ENCODE measurements around the gene TLE7.

TLE7 gene

DNA sequence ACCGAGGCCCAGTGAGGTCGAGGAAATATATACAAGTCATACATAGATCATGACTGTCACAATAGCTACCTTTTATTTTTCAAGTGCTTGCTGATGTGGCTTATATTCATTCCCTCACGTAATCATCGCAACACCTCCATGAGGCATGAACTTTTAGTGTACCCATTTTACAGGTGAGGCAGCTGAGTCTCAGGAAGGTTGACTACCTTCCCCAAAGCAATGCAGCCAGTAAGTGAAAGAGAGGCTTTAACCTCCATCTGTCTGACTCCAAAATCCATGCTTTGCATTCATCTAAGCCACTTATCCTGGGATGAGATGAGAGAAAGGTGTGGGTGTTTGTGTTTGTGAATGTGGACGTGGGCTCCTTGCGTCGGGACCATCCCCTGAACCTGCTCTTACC is 52.5 kb downstream of the TLE7 start:
- TF ChIP-seq, protein P1, sequence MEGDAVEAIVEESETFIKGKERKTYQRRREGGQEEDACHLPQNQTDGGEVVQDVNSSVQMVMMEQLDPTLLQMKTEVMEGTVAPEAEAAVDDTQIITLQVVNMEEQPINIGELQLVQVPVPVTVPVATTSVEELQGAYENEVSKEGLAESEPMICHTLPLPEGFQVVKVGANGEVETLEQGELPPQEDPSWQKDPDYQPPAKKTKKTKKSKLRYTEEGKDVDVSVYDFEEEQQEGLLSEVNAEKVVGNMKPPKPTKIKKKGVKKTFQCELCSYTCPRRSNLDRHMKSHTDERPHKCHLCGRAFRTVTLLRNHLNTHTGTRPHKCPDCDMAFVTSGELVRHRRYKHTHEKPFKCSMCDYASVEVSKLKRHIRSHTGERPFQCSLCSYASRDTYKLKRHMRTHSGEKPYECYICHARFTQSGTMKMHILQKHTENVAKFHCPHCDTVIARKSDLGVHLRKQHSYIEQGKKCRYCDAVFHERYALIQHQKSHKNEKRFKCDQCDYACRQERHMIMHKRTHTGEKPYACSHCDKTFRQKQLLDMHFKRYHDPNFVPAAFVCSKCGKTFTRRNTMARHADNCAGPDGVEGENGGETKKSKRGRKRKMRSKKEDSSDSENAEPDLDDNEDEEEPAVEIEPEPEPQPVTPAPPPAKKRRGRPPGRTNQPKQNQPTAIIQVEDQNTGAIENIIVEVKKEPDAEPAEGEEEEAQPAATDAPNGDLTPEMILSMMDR (conservative IDR thresholded peaks at IDR 0.05; ENCODE audit: control insufficient read depth, insufficient read depth, low read depth, low read length), result no peak
- DNase-seq (ENCODE audit: low read depth), result no peak
- no peak overlapping the region for H3K4me3 ChIP-seq (ENCODE audit: control insufficient read depth, low read depth, low read length)

- no peak for DNase-seq (ENCODE audit: low read depth)
- no peak overlapping the region for H3K4me3 ChIP-seq (ENCODE audit: control insufficient read depth, low read depth, low read length)
- TF ChIP-seq, protein P1 (conservative IDR thresholded peaks at IDR 0.05; ENCODE audit: control insufficient read depth, insufficient read depth, low read depth, low read length), result no peak
Measured at GRCh38 chr16:71387045-71387871, 54.6 kb downstream of the TLE7 start.

DNA sequence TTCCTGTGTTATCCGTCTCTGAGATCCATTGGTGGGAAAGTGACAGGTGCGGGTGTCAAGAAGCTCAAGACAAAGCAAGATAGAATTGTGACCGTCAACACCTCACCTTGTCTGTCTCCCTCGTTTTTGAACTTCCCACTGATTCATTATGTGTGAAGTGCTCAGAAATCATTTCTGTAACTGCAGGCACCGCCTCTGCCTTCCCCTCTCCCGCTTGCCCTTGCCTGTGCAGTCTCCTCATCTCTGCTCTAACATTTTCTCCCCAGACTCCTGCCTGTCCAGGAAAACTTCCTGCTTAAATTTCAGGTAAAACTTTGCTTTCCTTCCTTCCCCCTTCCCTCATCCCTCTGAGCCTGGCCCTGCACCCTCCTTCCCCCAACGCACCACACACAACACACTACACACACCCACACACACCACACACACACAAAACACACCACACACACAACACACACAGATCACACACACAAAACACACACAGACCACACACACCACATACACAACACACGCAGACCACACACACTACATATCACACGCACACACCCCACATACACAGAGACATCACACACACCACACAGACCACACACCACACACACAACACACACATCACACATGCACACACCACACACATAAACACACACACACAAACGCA is 57.7 kb downstream of the TLE7 start:
- H3K4me3 ChIP-seq (ENCODE audit: control insufficient read depth, low read depth, low read length), result no peak overlapping the region
- TF ChIP-seq, protein P1 (conservative IDR thresholded peaks at IDR 0.05; ENCODE audit: control insufficient read depth, insufficient read depth, low read depth, low read length), result no peak
- no peak for DNase-seq (ENCODE audit: low read depth)

DNA sequence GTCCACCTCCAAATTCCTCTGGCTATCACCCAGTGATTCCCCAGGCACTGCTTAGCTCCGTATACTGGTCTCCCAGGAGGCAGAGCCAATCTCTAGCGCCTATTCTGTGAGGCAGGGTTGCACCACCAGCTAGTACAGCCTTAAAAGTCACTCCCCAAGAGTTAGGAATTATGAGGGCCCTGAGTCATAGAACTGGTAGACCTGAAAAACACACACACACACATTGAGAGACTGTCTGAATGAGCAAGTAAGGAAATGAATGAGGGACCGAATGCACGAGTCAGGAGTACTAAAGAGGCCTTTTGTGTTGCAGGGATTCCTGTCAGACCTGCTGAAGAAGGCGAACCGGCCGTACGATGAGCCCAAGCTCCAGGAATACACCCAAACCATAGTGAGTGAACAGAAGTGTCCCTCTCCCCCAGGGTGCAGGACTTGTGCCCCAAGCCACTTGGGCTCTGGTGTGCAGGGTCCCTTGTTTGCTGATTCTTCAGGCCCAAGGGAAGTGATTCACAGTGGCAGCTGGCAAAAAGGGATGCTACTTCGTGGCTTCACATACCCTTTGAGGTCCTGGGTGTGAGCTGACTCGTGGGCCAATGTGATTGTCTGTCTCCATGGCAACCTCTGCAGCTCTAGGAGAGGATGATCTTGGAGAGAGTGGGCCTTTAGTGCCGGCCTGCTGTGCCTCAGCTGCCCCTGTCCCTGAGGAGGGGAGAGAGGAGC is 58.6 kb downstream of the TLE7 start:
- peak; percentile 12 for DNase-seq (ENCODE audit: low read depth)
- TF ChIP-seq, protein P1 (conservative IDR thresholded peaks at IDR 0.05; ENCODE audit: control insufficient read depth, insufficient read depth, low read depth, low read length), result no peak
- H3K4me3 ChIP-seq (ENCODE audit: control insufficient read depth, low read depth, low read length), result no peak overlapping the region

DNA sequence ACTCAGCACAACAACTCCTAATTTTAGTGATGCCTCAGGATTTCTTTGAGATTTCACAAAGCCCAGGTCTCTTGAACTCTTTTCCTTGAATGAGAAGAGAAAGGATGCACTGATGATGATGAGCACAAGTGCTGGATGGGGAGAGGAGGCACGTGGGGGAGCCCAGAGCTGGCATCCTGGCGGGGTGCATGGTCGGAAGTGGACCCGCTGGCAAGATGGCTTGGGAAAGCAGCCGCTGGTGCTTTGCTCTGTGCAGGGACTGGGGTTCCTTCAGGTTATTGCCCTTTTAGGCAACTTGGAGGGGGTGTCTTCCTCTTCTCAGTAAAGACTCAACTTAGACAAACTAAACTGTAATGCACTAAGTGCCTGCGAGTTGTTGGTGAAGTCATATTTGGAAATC is 61.0 kb downstream of the TLE7 start:
- TF ChIP-seq, protein P1 (conservative IDR thresholded peaks at IDR 0.05; ENCODE audit: control insufficient read depth, insufficient read depth, low read depth, low read length), result no peak
- H3K4me3 ChIP-seq (ENCODE audit: control insufficient read depth, low read depth, low read length), result no peak overlapping the region
- no peak for DNase-seq (ENCODE audit: low read depth)
